ENCODE results near the gene MED23.

GRCh38 chr6:131558922-131559321 lies 69.1 kb downstream of the MED23 start:
- TF ChIP-seq CTCF (conservative IDR thresholded peaks at IDR 0.05 in 1 of 2, IDR thresholded peaks at IDR 0.05 in 1 of 2; ENCODE audit: low read depth in 1 of 2, low read length in 2 of 2): no peak
- no peak for TF ChIP-seq EZH2 (IDR thresholded peaks at IDR 0.05; ENCODE audit: low read length, missing control alignments)

Measured in fibroblast of lung (primary cell).